ENCODE data around the gene FANCE. TPM values are rescaled to one million over a fixed set of nuclear protein-coding genes. Genes with fewer than 3 reads are reported as not detected.

The FANCE gene
- polyA plus RNA-seq, 2 of the 4 experiments (the other 2 are of a cell fraction): 3.1 to 3.5 TPM

GRCh38 chr6:35453236-35453635 lies 1.1 kb downstream of the FANCE start:
- POLR2A ChIA-PET: no interaction called here
- no peaks in the 10 kb centered on the region for H3K9me3 ChIP-seq
- TF ChIP-seq TFCP2L1 (CRISPR knock-in tag; IDR thresholded peaks at IDR 0.05) (no peak), CBX8 (IDR thresholded peaks at IDR 0.05) (no peak), NFE2L2 (conservative IDR thresholded peaks at IDR 0.05; ENCODE audit: low read length) (no peak), HOXA7 (CRISPR knock-in tag; IDR thresholded peaks at IDR 0.05) (no peak), TP53 (CRISPR knock-in tag; IDR thresholded peaks at IDR 0.05) (no peak), KDM5A (IDR thresholded peaks at IDR 0.05) (no peak), MAFK (IDR thresholded peaks at IDR 0.05; ENCODE audit: partially characterized antibody) (no peak), EHF (CRISPR knock-in tag; IDR thresholded peaks at IDR 0.05) (no peak), CTCF (IDR thresholded peaks at IDR 0.05) (no peak), FOSB (CRISPR knock-in tag; IDR thresholded peaks at IDR 0.05) (no peak), REST (IDR thresholded peaks at IDR 0.05) (no peak), ZSCAN20 (CRISPR knock-in tag; IDR thresholded peaks at IDR 0.05) (no peak), EP300 (IDR thresholded peaks at IDR 0.05) (no peak), FOXS1 (CRISPR knock-in tag; IDR thresholded peaks at IDR 0.05) (no peak)
- TF ChIP-seq, protein P1, sequence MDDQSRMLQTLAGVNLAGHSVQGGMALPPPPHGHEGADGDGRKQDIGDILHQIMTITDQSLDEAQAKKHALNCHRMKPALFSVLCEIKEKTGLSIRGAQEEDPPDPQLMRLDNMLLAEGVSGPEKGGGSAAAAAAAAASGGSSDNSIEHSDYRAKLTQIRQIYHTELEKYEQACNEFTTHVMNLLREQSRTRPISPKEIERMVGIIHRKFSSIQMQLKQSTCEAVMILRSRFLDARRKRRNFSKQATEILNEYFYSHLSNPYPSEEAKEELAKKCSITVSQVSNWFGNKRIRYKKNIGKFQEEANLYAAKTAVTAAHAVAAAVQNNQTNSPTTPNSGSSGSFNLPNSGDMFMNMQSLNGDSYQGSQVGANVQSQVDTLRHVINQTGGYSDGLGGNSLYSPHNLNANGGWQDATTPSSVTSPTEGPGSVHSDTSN (IDR thresholded peaks at IDR 0.05): no peak
- TF ChIP-seq, protein P2, sequence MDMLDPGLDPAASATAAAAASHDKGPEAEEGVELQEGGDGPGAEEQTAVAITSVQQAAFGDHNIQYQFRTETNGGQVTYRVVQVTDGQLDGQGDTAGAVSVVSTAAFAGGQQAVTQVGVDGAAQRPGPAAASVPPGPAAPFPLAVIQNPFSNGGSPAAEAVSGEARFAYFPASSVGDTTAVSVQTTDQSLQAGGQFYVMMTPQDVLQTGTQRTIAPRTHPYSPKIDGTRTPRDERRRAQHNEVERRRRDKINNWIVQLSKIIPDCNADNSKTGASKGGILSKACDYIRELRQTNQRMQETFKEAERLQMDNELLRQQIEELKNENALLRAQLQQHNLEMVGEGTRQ (IDR thresholded peaks at IDR 0.05): no peak
- DNase-seq (ENCODE audit: low read depth in 1 of 2, low spot score in 1 of 2): no peak
- no peak overlapping the region for H3K27ac ChIP-seq
- H3K4me3 ChIP-seq: peak overlapping the region; percentile 91; the same call in 1 of the 3 replicates
- CTCF ChIA-PET: interaction anchor here (0.6 to 8.0 kb wide), 3 partner anchors 14 to 111 kb away, joined by 3 to 48 read pairs (median 13); partner anchors contain the start of genes PPARD and RPL10A
- no peak for FAIRE-seq
- ATAC-seq: no peak
- 82% methylated on average over 3 of the region's 3 CpGs for WGBS (ENCODE audit: missing lambda C conversion rate)
- peak overlapping the region; percentile 94 for H3K4me2 ChIP-seq
- peaks cover 5% of the 10 kb centered on the region; the same call in 2 of the 3 replicates for H3K4me1 ChIP-seq

DNA sequence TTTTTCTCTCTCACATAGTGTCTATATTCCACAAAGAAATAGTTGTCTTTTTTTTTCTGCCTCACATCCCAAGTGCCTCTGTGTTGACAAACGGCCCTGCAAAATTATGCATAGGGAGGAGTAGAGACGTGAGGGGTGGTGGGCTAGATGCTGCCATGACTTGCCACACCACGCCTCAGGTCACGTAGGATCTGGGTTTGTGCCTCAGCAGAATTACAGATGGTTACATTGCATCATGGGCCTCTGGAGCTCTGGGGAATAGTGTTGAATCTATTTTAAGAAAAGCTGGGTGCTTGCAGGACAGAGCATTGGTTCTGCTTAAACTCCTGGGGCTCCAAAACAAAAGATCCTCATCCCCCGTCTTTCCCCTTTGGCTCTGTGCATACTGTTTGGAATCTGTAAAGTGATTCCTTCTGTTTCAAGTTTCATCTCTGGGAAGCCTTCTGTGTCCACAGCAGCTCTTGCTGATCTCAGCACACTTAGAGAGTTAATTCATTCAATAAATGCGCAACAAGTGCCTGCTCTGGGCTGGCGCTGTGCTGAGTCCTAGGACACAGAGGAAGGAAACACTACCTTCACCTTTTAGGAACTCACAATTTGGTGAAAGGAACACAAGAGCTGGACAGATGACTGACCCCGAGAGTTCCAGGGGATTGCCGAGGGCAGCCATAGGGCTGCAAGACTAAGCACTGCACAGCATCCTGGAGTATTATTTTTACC lies 2.4 kb downstream of the FANCE start:
- TF ChIP-seq CEBPB (IDR thresholded peaks at IDR 0.05): no peak
- TF ChIP-seq EP300 (IDR thresholded peaks at IDR 0.05): no peak
- no peak for TF ChIP-seq BHLHE40 (IDR thresholded peaks at IDR 0.05; ENCODE audit: low read depth, low read length)
- no peak for TF ChIP-seq SREBF2 (IDR thresholded peaks at IDR 0.05)
- TF ChIP-seq TP53 (CRISPR knock-in tag; IDR thresholded peaks at IDR 0.05): no peak
- TF ChIP-seq CHD2 (IDR thresholded peaks at IDR 0.05; ENCODE audit: low read length, partially characterized antibody): no peak
- TF ChIP-seq ESRRA (IDR thresholded peaks at IDR 0.05; ENCODE audit: borderline replicate concordance, low read length): no peak
- TF ChIP-seq SMC3 (IDR thresholded peaks at IDR 0.05): no peak
- no peak for TF ChIP-seq ZNF302 (CRISPR knock-in tag; IDR thresholded peaks at IDR 0.05)
- no peak for TF ChIP-seq JUN (IDR thresholded peaks at IDR 0.05)
- TF ChIP-seq ELK1 (IDR thresholded peaks at IDR 0.05; ENCODE audit: low read depth, low read length): no peak
- TF ChIP-seq, protein P2 (IDR thresholded peaks at IDR 0.05): no peak
- no peak for TF ChIP-seq FOSB (CRISPR knock-in tag; IDR thresholded peaks at IDR 0.05)
- TF ChIP-seq ZSCAN20 (CRISPR knock-in tag; IDR thresholded peaks at IDR 0.05): no peak
- TF ChIP-seq, protein P1 (IDR thresholded peaks at IDR 0.05): no peak
- TF ChIP-seq NFE2L2 (conservative IDR thresholded peaks at IDR 0.05; ENCODE audit: low read length): no peak
- no peaks in the 10 kb centered on the region for H3K9me3 ChIP-seq
- no peak overlapping the region for H3K4me3 ChIP-seq
- POLR2A ChIA-PET: no interaction called here
- H3K4me2 ChIP-seq: no peak overlapping the region
- ATAC-seq (no peak), DNase-seq (ENCODE audit: low read depth in 1 of 2, low spot score in 1 of 2) (no peak), FAIRE-seq (no peak)
- H3K27ac ChIP-seq: no peak overlapping the region
- 94% methylated on average over 9 of the region's 9 CpGs for WGBS (ENCODE audit: missing lambda C conversion rate)
- CTCF ChIA-PET: interaction anchor here (1.0 to 8.0 kb wide), 5 partner anchors 13 to 308 kb away, joined by 3 to 48 read pairs (median 3); partner anchors contain the start of genes PPARD and RPL10A
- H3K4me1 ChIP-seq: peaks cover 5% of the 10 kb centered on the region; the same call in 2 of the 3 replicates

All from A549 (cell line).